HK-2 (cell line): Measurements from ENCODE around the gene AMN1.
"Not testable (repeated sequence)": the region's sequence is repeated elsewhere in the genome, so short reads cannot be mapped to it uniquely, and the experiment has no call there.

Source experiments
- DNase-seq: peaks from one replicate; pipeline ENCODE4 v3.0.0-alpha.2; 2018; ENCODE audit not compliant: unreplicated experiment

The AMN1 gene

GRCh38 chr12:31685801-31686200, 43.0 kb downstream of the AMN1 start:
- no peak for DNase-seq

- peak; percentile 72 for DNase-seq
Observed at GRCh38 chr12:31682136-31682962, 46.5 kb downstream of the AMN1 start.

- DNase-seq: no peak
Observed at GRCh38 chr12:31672521-31672920, 56.3 kb downstream of the AMN1 start.

GRCh38 chr12:31669582-31669981, 59.2 kb downstream of the AMN1 start:
- not testable (repeated sequence) for DNase-seq

GRCh38 chr12:31669020-31669419, 59.8 kb downstream of the AMN1 start:
- no peak for DNase-seq

GRCh38 chr12:31664038-31664437, 64.8 kb downstream of the AMN1 start:
- DNase-seq: no peak

GRCh38 chr12:31663576-31663975, 65.2 kb downstream of the AMN1 start:
- DNase-seq: no peak

- DNase-seq: no peak
Observed at GRCh38 chr12:31662176-31662849, 66.5 kb downstream of the AMN1 start.

GRCh38 chr12:31659087-31659942, 69.5 kb downstream of the AMN1 start, which contains the start of gene ETFBKMT:
Gene ETFBKMT (plus strand): TSS chr12:31659688. CDS start chr12:31661954, 2,266 bp downstream.
- DNase-seq: peak; percentile 93

GRCh38 chr12:31658471-31659086, 70.2 kb downstream of the AMN1 start:
- no peak for DNase-seq

GRCh38 chr12:31655792-31656191, 73.0 kb downstream of the AMN1 start:
- DNase-seq: no peak

- no peak for DNase-seq
Observed at GRCh38 chr12:31655208-31655607, 73.6 kb downstream of the AMN1 start.

- DNase-seq: no peak
Observed at GRCh38 chr12:31651893-31652521, 76.8 kb downstream of the AMN1 start.

GRCh38 chr12:31650918-31651317, 77.9 kb downstream of the AMN1 start:
- no peak for DNase-seq

- no peak for DNase-seq
Observed at GRCh38 chr12:31647086-31647491, 81.7 kb downstream of the AMN1 start.

GRCh38 chr12:31645924-31646323, 82.9 kb downstream of the AMN1 start:
- no peak for DNase-seq

- DNase-seq: no peak
Observed at GRCh38 chr12:31644536-31644935, 84.3 kb downstream of the AMN1 start.

GRCh38 chr12:31641509-31642090, 87.2 kb downstream of the AMN1 start:
- no peak for DNase-seq

- DNase-seq: no peak
Observed at GRCh38 chr12:31634620-31635019, 94.2 kb downstream of the AMN1 start.

GRCh38 chr12:31633464-31633863, 95.4 kb downstream of the AMN1 start:
- no peak for DNase-seq

GRCh38 chr12:31631809-31632208, 97.0 kb downstream of the AMN1 start:
- DNase-seq: no peak
